Esophagus squamous epithelium (tissue), 5 donors: Measurements from ENCODE around the gene PPRC1. TPM values are rescaled to one million over a fixed set of nuclear protein-coding genes. Genes with fewer than 3 reads are reported as not detected.
"Not testable (repeated sequence)": the region's sequence is repeated elsewhere in the genome, so short reads cannot be mapped to it uniquely, and the experiment has no call there.

Experiments
- DNase-seq: peaks from one replicate; lab custom pipeline; 2025; lab: John Stamatoyannopoulos, UW
- H3K27ac ChIP-seq, 4 donors: fragments of 200-600 bp; sonication (generic); one replicate each; pipeline ENCODE4 v1.5.1; 2016 to 2019; ENCODE audit warnings: mild to moderate bottlenecking in 1 of 4
- H3K27me3 ChIP-seq, 4 donors: fragments of 200-600 bp; sonication (generic); 1 replicate in 3 of 4; 2 replicates in 1 of 4; pipeline versions ENCODE4 v1.5.1 to v1.6.0; 2017 to 2021; ENCODE audit warnings: antibody characterized with exemption in 1 of 4
- H3K36me3 ChIP-seq, 3 donors: fragments of 200-600 bp; sonication (generic); one replicate each; pipeline ENCODE4 v1.5.1; 2016 to 2019
- H3K4me1 ChIP-seq, 3 donors: fragments of 200-600 bp; sonication (generic); one replicate each; pipeline ENCODE4 v1.5.1; 2017 to 2019
- H3K4me3 ChIP-seq, 4 donors: fragments of 200-600 bp; sonication (generic); 1 replicate in 3 of 4; 2 replicates in 1 of 4; pipeline ENCODE4 v1.5.1; 2016 to 2019; ENCODE audit warnings: mild to moderate bottlenecking in 2 of 4, moderate library complexity in 1 of 4
- H3K9me3 ChIP-seq, 3 donors: fragments of 200-600 bp; sonication (generic); one replicate each; pipeline ENCODE4 v1.5.1; 2016 to 2019
- POLR2A ChIP-seq, 4 donors: fragments of 450-650 bp; IDR thresholded peaks; one replicate each; pipeline ENCODE4 v1.6.1; 2017; ENCODE audit warnings: antibody characterized with exemption in 4 of 4, mild to moderate bottlenecking in 4 of 4, moderate library complexity in 3 of 4
- WGBS, 2 donors: methylation state at CpG; one replicate each; pipeline ENCODE4 v1.1.5; 2018; 5-methylcytosine and 5-hydroxymethylcytosine counted together
- intact Hi-C: fragments of 100-400 bp; cut with DNase I; formaldehyde crosslinking; loops from one replicate; pipeline ENCODE4 v1.15.0; 2022
- total RNA-seq, 4 donors: library from RNA; depleted of rRNA; stranded (reverse); fragments of >200 nt; gene quantifications; one replicate each; pipeline ENCODE4 v1.1.0, GENCODE V29; 2016
- TF ChIP-seq, protein P1 (sequence below), 6 experiments: fragments of 450-650 bp in 4 of 6; fragments of 200-600 bp in 2 of 6; sonication (generic) in 2 of 6; IDR thresholded peaks; one replicate each; pipeline ENCODE4 v1.5.1; 2016 to 2019; ENCODE audit warnings: antibody characterized with exemption in 6 of 6, mild to moderate bottlenecking in 4 of 6, moderate library complexity in 4 of 6
- donor health status: DM: yes; HTN: yes; CAD: no.

PPRC1 gene
- total RNA-seq, 4 donors from 2014 or later: 10.5 to 29.9 (median 27.2) TPM

DNA sequence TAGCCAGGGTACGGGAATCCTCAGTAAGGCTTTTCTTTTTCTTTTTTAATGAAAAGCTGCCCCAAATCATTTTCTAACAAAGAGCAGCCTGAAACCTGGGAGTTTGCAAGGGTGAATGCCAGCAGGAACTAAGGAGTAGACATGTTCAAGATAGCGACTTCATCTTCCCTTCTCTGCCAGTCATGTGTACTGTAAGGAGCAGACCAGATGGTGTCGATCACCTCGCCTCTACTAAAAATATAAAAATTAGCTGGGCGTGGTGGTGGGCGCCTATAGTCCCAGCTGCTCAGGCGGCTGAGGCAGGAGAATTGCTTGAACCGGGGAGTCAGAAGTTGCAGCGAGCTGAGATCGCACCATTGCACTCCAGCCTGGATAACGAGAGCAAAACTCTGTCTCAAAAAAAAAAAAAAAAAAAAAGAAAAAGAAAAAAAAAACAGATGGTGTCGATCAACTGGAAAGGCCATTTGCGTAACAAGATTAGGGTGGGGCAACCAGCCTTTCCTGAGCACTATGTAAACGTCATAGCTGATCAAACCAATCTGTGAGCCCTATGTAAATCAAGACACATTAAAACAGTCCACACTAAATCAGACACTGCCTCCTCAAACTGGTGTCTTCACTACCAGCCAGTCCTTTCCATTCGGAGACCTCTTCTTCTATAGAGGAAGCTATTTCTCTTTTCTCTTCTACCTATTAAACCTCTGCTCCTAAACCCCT is 53.1 kb downstream of the PPRC1 start:
- WGBS, 2 donors: 63 to 69% methylated on average over 8 to 12 of the region's 15 CpGs
- Histone ChIP-seq H3K27ac (peak overlapping the region in 2 of 4 donors; percentile 17 to 31), H3K4me1 (peaks cover 0 to 9% (median 8%) of the 10 kb centered on the region in 3 donors), H3K4me3 (no peak overlapping the region), H3K36me3 (no peaks in the 10 kb centered on the region), H3K27me3 (no peaks in the 10 kb centered on the region), H3K9me3 (no peaks in the 10 kb centered on the region)
- TF ChIP-seq POLR2A (IDR thresholded peaks at IDR 0.05): no peak
- no peak for DNase-seq
- intact Hi-C loops: no loop called here

DNA sequence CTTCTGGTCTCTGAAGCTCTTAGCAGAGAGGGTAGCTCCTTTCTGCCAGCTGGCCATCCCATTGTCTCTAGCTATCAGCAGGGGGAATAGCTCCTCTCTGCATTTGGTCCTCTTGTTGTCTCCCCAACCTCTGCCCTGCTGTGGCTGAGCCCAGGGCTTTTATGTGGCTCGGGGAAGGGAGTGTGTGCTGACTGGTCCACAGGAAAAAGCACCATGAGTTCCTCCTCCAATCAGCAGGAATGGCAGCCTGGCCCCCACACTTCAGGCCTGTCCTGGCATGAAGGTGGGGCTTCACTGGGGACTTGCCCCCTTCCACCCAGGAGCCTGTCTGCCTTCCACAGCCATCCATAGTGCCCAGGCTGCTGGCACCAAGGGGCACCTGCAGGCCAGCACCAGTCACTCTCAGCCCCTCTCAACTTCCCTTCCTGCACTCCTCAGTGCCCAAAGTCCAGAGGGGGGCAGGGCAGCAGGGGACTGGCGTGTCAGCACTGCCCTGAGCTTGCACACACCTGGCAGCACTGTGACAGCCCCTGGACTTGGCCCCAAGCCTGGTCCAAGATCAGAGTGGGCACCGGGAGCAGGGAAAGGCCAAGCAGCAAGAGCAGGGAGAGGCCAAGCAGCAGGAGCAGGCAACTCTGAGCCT is 55.6 kb downstream of the PPRC1 start:
- no peaks in the 10 kb centered on the region for H3K27me3 ChIP-seq
- no peaks in the 10 kb centered on the region for H3K36me3 ChIP-seq
- no peak for TF ChIP-seq POLR2A (IDR thresholded peaks at IDR 0.05)
- TF ChIP-seq, protein P1, sequence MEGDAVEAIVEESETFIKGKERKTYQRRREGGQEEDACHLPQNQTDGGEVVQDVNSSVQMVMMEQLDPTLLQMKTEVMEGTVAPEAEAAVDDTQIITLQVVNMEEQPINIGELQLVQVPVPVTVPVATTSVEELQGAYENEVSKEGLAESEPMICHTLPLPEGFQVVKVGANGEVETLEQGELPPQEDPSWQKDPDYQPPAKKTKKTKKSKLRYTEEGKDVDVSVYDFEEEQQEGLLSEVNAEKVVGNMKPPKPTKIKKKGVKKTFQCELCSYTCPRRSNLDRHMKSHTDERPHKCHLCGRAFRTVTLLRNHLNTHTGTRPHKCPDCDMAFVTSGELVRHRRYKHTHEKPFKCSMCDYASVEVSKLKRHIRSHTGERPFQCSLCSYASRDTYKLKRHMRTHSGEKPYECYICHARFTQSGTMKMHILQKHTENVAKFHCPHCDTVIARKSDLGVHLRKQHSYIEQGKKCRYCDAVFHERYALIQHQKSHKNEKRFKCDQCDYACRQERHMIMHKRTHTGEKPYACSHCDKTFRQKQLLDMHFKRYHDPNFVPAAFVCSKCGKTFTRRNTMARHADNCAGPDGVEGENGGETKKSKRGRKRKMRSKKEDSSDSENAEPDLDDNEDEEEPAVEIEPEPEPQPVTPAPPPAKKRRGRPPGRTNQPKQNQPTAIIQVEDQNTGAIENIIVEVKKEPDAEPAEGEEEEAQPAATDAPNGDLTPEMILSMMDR (IDR thresholded peaks at IDR 0.05): no peak
- peaks cover 0 to 9% (median 8%) of the 10 kb centered on the region in 3 donors for H3K4me1 ChIP-seq
- DNase-seq: no peak
- no peak overlapping the region for H3K4me3 ChIP-seq
- 20% methylated on average over 1 of the region's 3 CpGs; no CpG with 5 or more reads in 1 of the 2 donors for WGBS, 2 donors
- no peaks in the 10 kb centered on the region for H3K9me3 ChIP-seq
- intact Hi-C loops: no loop called here
- H3K27ac ChIP-seq: no peak overlapping the region

DNA sequence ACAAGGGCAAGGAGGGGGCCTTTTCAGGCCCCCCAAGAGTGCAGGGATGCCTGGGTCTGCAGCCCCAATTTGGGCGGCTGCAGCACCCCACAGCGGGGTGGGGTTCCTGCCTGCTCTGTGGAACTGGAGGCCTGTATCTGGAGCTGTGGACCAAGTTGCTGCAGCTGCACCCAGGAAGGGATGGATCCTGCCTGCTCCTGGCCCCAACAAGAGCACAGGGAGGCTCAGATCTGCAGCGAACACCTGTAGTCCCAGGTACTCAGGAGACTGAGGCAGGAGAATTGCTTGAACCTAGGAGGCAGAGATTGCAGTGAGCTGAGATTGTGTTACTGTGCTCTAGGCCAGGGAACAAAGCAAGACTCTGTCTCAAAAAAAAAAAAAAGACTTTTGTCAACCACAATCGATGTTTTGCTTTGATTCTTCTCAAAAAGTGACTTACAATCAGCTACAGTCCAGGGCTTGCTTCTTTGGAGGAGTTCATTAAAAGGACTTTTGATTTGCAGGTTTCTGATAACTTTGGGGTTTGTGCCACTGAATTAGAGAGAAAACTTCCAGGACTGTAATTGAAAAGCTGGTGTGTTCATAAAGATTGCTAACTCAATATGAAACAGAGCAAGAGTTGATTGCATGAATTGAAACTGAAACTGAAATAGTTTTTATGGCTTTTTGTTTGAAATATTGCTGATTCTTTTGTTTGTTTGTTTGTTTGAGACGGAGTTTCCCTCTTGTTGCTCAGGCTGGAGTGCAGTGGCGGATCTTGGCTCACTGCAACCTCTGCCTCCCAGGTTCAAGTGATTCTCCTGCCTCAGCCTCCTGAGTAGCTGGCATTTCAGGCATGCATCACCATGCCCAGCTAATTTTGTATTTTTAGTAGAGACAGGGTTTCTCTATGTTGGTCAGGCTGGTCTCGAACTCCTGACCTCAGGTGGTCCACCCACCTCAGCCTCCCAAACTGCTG is 56.4 kb downstream of the PPRC1 start:
- H3K9me3 ChIP-seq, H3K36me3 ChIP-seq, H3K27me3 ChIP-seq, DNase-seq, intact Hi-C loops, H3K4me1 ChIP-seq: not testable (repeated sequence)
- peak overlapping the region in 1 of 4 donors; percentile 37 for H3K4me3 ChIP-seq
- 48 to 49% methylated on average over 4 to 5 of the region's 7 CpGs for WGBS, 2 donors
- H3K27ac ChIP-seq: peak overlapping the region in 1 of 4 donors; percentile 34

DNA sequence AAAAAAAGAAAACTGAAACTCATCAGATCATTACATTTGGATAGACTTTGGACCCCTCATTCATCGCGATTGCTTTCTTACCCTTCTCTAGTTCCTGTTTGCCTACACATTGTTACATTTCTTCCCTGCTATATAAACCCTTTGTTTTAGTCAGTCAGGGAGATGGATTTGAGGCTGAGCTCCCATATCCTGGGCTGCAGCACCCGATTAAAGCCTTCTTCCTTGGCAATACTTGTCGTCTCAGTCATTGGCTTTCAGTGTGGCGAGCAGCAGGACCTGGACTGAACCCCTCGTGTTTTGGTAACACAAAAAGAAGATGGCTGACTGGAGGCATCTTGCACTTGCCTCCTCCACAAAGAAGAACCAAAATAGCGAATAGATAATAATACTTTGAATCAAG is 59.1 kb downstream of the PPRC1 start:
- Histone ChIP-seq H3K36me3 (no peaks in the 10 kb centered on the region), H3K27me3 (no peaks in the 10 kb centered on the region), H3K4me1 (peaks cover 0 to 9% (median 8%) of the 10 kb centered on the region in 3 donors), H3K9me3 (no peaks in the 10 kb centered on the region), H3K4me3 (no peak overlapping the region), H3K27ac (no peak overlapping the region)
- intact Hi-C loops: no loop called here
- TF ChIP-seq, protein P1 (IDR thresholded peaks at IDR 0.05): no peak
- TF ChIP-seq POLR2A (IDR thresholded peaks at IDR 0.05): no peak
- 69 to 81% methylated on average over 7 of the region's 7 CpGs for WGBS, 2 donors
- DNase-seq: no peak

DNA sequence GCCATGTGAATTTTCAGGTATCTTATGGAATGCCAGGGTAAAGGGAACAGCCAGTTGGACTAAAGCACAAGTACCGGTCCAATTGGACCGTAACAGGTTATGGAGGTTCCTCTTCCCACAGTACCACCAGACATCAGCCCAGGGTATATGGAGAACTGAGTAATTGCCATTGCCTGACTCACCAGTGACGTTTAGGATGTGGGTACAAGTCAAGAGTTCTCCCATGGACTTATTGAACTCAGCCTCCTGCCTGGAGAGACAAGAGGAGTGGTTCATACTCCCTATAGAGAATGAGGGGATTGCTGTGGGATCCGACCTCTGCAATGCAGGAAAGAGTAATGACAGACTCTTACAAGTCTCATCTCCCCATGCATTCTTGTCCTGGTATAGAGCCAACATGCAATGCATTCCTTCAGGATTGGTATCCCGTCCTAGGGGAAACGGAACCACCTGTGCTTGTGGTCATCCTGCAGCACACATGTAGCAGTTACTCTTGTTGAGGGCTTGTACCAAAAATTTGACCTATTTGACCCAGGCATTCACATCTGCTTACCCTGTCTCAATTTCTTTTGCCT is 62.5 kb downstream of the PPRC1 start:
- H3K36me3 ChIP-seq: no peaks in the 10 kb centered on the region
- no peak overlapping the region for H3K27ac ChIP-seq
- H3K4me3 ChIP-seq: no peak overlapping the region
- intact Hi-C loops: no loop called here
- no peak for DNase-seq
- H3K9me3 ChIP-seq: no peaks in the 10 kb centered on the region
- 76 to 81% methylated on average over 6 of the region's 6 CpGs for WGBS, 2 donors
- H3K4me1 ChIP-seq: peaks cover 0 to 9% (median 0%) of the 10 kb centered on the region in 3 donors
- TF ChIP-seq, protein P1 (IDR thresholded peaks at IDR 0.05): no peak
- no peak for TF ChIP-seq POLR2A (IDR thresholded peaks at IDR 0.05)
- no peaks in the 10 kb centered on the region for H3K27me3 ChIP-seq
